ENCODE measurements around the gene PEX11G.

DNA sequence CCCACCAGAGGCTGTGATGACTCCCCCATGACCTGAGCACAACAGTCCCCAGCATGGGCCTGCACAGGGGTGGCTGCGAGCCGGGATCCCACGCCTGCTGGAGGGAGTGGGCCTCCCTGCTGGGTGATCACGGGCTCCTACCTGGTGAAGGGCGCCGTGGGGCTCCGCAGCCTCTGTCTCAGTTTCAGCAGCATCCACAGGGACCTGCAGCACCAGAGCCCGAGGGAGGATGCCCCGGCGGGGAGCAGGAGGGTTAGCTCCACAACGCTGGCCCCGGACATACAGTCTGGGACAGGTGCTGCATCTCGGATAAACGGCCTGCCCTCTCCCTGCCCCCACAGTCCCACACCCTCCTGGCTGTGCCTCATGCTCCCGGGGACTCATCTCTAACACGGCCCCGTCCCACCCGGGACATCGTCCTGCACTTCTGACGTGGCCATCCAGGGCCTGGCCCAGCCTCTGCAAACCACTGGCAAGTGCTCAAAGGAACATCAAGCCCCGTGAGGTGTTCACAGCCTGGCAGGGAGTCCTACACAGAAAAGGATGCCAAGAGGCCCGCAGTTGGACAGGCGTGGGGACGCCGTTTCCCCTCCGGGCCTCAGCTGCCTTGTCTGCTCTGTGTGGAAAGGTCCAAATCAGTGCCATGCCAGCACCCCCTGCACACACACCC, 10.5 kb downstream of the PEX11G start:
- TF ChIP-seq, protein P1, sequence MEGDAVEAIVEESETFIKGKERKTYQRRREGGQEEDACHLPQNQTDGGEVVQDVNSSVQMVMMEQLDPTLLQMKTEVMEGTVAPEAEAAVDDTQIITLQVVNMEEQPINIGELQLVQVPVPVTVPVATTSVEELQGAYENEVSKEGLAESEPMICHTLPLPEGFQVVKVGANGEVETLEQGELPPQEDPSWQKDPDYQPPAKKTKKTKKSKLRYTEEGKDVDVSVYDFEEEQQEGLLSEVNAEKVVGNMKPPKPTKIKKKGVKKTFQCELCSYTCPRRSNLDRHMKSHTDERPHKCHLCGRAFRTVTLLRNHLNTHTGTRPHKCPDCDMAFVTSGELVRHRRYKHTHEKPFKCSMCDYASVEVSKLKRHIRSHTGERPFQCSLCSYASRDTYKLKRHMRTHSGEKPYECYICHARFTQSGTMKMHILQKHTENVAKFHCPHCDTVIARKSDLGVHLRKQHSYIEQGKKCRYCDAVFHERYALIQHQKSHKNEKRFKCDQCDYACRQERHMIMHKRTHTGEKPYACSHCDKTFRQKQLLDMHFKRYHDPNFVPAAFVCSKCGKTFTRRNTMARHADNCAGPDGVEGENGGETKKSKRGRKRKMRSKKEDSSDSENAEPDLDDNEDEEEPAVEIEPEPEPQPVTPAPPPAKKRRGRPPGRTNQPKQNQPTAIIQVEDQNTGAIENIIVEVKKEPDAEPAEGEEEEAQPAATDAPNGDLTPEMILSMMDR (IDR thresholded peaks at IDR 0.05) = no peak
- TF ChIP-seq POLR2A (IDR thresholded peaks at IDR 0.05) (no peak), EP300 (IDR thresholded peaks at IDR 0.05) (no peak)
